Endothelial cell of umbilical vein (primary cell): ENCODE results near the gene ANKRD63. TPM values are rescaled to one million over a fixed set of nuclear protein-coding genes. Genes with fewer than 3 reads are reported as not detected.

Experiments
- BruUV-seq: library from RNA; stranded (reverse); fragments of 400-500 nt; replicated peaks from 2 replicates; lab custom pipeline; 2021; lab: Mats Ljungman, UMichigan
- CTCF ChIA-PET: fragments of 300-600, 350-600 bp; sonication (Branson Sonifier 250); formaldehyde crosslinking; loops from one replicate; lab custom pipeline; 2021; ENCODE audit warnings: antibody characterized with exemption, inconsistent platforms; lab: Charles Lee
- POLR2A ChIA-PET: fragments of 300-600, 350-600 bp; sonication (Branson Sonifier 250); formaldehyde crosslinking; loops from one replicate; lab custom pipeline; 2021; ENCODE audit warnings: antibody characterized with exemption, inconsistent platforms; lab: Charles Lee
- DNase-seq: peaks from one replicate; pipeline ENCODE4 v3.0.0-alpha.2; 2011; ENCODE audit warnings: low read depth, low spot score
- FAIRE-seq: peaks from 2 replicates; lab custom pipeline; 2011; peaks lifted over from hg19 to GRCh38; lab: Jason Lieb, UNC
- H2AFZ ChIP-seq: 2 replicates; pipeline ENCODE4 v1.6.0; 2012; ENCODE audit warnings: low read depth, low read length, control low read depth, inconsistent platforms
- H3K27ac ChIP-seq: 2 replicates; pipeline ENCODE4 v1.5.1; 2011; ENCODE audit warnings: low read depth, mild to moderate bottlenecking, control low read depth, low read length, moderate library complexity; ENCODE audit not compliant: insufficient read depth
- H3K27me3 ChIP-seq, 2 experiments: 2 replicates each; pipeline versions ENCODE4 v1.6.0 to v1.6.1; 2011; ENCODE audit warnings: low read length in 2 of 2, mixed read lengths in 1 of 2; ENCODE audit not compliant: control insufficient read depth in 2 of 2, insufficient read depth in 2 of 2
- H3K36me3 ChIP-seq, 2 experiments: 2 replicates in 1 of 2; 3 replicates in 1 of 2; pipeline ENCODE4 v1.5.1; 2011; ENCODE audit warnings: low read length in 2 of 2, mild to moderate bottlenecking in 1 of 2, moderate library complexity in 1 of 2; ENCODE audit not compliant: control insufficient read depth in 2 of 2, insufficient read depth in 2 of 2; ENCODE audit errors: extremely low read depth in 1 of 2
- H3K4me1 ChIP-seq: 3 replicates; pipeline ENCODE4 v1.5.1; 2011; ENCODE audit warnings: mild to moderate bottlenecking, low read length; ENCODE audit not compliant: control insufficient read depth, insufficient read depth; ENCODE audit errors: extremely low read depth
- H3K4me2 ChIP-seq: 2 replicates; pipeline ENCODE4 v1.6.1; 2011; ENCODE audit warnings: low read length, control low read depth, mixed read lengths; ENCODE audit not compliant: insufficient read depth
- H3K4me3 ChIP-seq, 3 experiments: fragments of 200-600 bp in 1 of 3; sonication (generic), shearing (Covaris generic) in 1 of 3; replicated peaks in 1 of 3; 2 replicates each; pipeline ENCODE4 v1.5.1; 2011 to 2016; ENCODE audit warnings: control low read depth in 3 of 3, low read length in 3 of 3, mild to moderate bottlenecking in 2 of 3, inconsistent platforms in 1 of 3, low read depth in 1 of 3, moderate library complexity in 1 of 3; ENCODE audit not compliant: insufficient read depth in 1 of 3
- H3K79me2 ChIP-seq: 2 replicates; pipeline ENCODE4 v1.6.0; 2012; ENCODE audit warnings: low read length, inconsistent platforms; ENCODE audit not compliant: control insufficient read depth, insufficient read depth
- H3K9ac ChIP-seq: replicated peaks from 2 replicates; pipeline ENCODE3; 2011; ENCODE audit warnings: low read length, control low read depth; ENCODE audit not compliant: insufficient read depth; ENCODE audit errors: extremely low read depth
- H3K9me1 ChIP-seq: replicated peaks from 3 replicates; pipeline ENCODE4 v1.6.0; 2011; ENCODE audit warnings: mild to moderate bottlenecking, low read length; ENCODE audit not compliant: control insufficient read depth, insufficient read depth; ENCODE audit errors: extremely low read depth
- H3K9me3 ChIP-seq: replicated peaks from 2 replicates; pipeline ENCODE4 v1.5.1; 2012; ENCODE audit warnings: low read length, inconsistent platforms; ENCODE audit not compliant: control insufficient read depth, insufficient read depth
- H4K20me1 ChIP-seq: replicated peaks from 2 replicates; pipeline ENCODE3; 2011; ENCODE audit warnings: mild to moderate bottlenecking, low read length; ENCODE audit not compliant: control insufficient read depth, insufficient read depth; ENCODE audit errors: extremely low read depth
- CTCF ChIP-seq, 2 donors: IDR thresholded peaks; 1 replicate in 1 of 2; 2 replicates in 1 of 2; pipeline ENCODE4 v1.5.1; 2011; ENCODE audit warnings: low read length in 2 of 2, mild to moderate bottlenecking in 2 of 2, moderate library complexity in 2 of 2, control low read depth in 1 of 2, inconsistent platforms in 1 of 2, low read depth in 1 of 2; ENCODE audit not compliant: insufficient read depth in 1 of 2; ENCODE audit errors: extremely low read depth in 1 of 2
- EZH2 ChIP-seq: IDR thresholded peaks from 2 replicates; pipeline ENCODE4 v1.6.1; 2012; ENCODE audit warnings: borderline replicate concordance, low read depth, mild to moderate bottlenecking, moderate library complexity, low read length, inconsistent platforms; ENCODE audit not compliant: severe bottlenecking
- GATA2 ChIP-seq: IDR thresholded peaks from 2 replicates; pipeline ENCODE4 v1.7.0; 2011; ENCODE audit warnings: low read depth, mild to moderate bottlenecking, moderate library complexity, mixed read lengths, low read length; ENCODE audit not compliant: insufficient read length, insufficient read depth
- JUN ChIP-seq: IDR thresholded peaks from 2 replicates; pipeline ENCODE4 v1.6.1; 2011; ENCODE audit warnings: borderline replicate concordance, low read depth; ENCODE audit not compliant: insufficient read length, insufficient read depth
- MAX ChIP-seq: IDR thresholded peaks from 2 replicates; pipeline ENCODE4 v1.6.1; 2011; ENCODE audit not compliant: insufficient read depth, insufficient read length
- POLR2A ChIP-seq: IDR thresholded peaks from 2 replicates; pipeline ENCODE4 v1.6.1; 2012; ENCODE audit warnings: low read depth, mild to moderate bottlenecking, control low read depth, low read length
- POLR2AphosphoS5 ChIP-seq: IDR thresholded peaks from 2 replicates; pipeline ENCODE4 v1.6.1; 2012; ENCODE audit warnings: low read depth, mild to moderate bottlenecking, control low read depth, low read length, moderate library complexity; ENCODE audit not compliant: insufficient read depth
- dilution Hi-C: fragments of 300-500 bp; cut with MboI; formaldehyde crosslinking; loops from one replicate; pipeline ENCODE4 v1.15.0; 2019; ENCODE audit warnings: low sequenced_read_pairs; ENCODE audit not compliant: extremely low pct_ligation_motif_present
- intact Hi-C: fragments of 100-400 bp; cut with micrococcal nuclease; formaldehyde crosslinking; loops from one replicate; pipeline ENCODE4 v1.10.0; 2022
- polyA plus RNA-seq, 4 experiments: library from polyadenylated mRNA; depleted of rRNA in 3 of 4; stranded (reverse) in 3 of 4; unstranded in 1 of 4; fragments of >200 nt; gene quantifications; 2 replicates each; pipeline versions ENCODE4 v1.2.1 to v1.2.3, GENCODE V29; 2011 to 2012; ENCODE audit warnings: missing spikeins in 1 of 4
- total RNA-seq: library from RNA; stranded (reverse); gene quantifications from 2 replicates; pipeline ENCODE4 v1.2.3, GENCODE V29; 2021

Gene ANKRD63
- total and polyA plus RNA-seq, 2 donors (not counting 3 experiments of a cell fraction or from before 2014, with no cell fraction given): not detected

- Histone ChIP-seq H4K20me1 (no peaks in the 10 kb centered on the region), H3K9me1 (no peaks in the 10 kb centered on the region), H3K9ac (no peak overlapping the region), H3K27me3 (no peaks in the 10 kb centered on the region), H3K27ac (no peak overlapping the region), H3K4me2 (peak overlapping the region; percentile 12), H2AFZ (no peak overlapping the region), H3K9me3 (no peaks in the 10 kb centered on the region), H3K4me1 (peaks cover 24% of the 10 kb centered on the region), H3K79me2 (no peaks in the 10 kb centered on the region), H3K36me3 (no peaks in the 10 kb centered on the region), H3K4me3 (no peak overlapping the region)
- ChIA-PET POLR2A (interaction anchor here (0.8 to 1.4 kb wide), 2 partner anchors 14 to 23 kb away, joined by 3 to 5 read pairs; no protein-coding TSS in a partner anchor), CTCF (interaction anchor here (0.9 to 15.0 kb wide), 10 partner anchors 9 to 107 kb away, joined by 3 to 403 read pairs (median 4); partner anchors contain the start of genes CCDC9B and INAFM2)
- no TSS peak for BruUV-seq
- FAIRE-seq (peak; percentile 54), DNase-seq (peak; percentile 43)
- TF ChIP-seq JUN: no peak
- TF ChIP-seq POLR2A: no peak
- TF ChIP-seq CTCF (IDR thresholded peaks at IDR 0.05; ENCODE audit: extremely low read depth in 1 of 2, insufficient read depth in 1 of 2, low read depth in 1 of 2, low read length in 2 of 2): no peak
- TF ChIP-seq EZH2: no peak
- TF ChIP-seq POLR2AphosphoS5: no peak
- peak; percentile 29 for TF ChIP-seq GATA2
- TF ChIP-seq MAX: no peak
- intact Hi-C loops (no loop called here), dilution Hi-C loops (no loop called here)
Measured at GRCh38 chr15:40313531-40314398, 30.9 kb upstream of the ANKRD63 start.
